NCI-H345 treated with DMSO at 0.1 percent for 48 hours (cell line): ENCODE results near the gene HS3ST6.
"Not testable (repeated sequence)": the region's sequence is repeated elsewhere in the genome, so short reads cannot be mapped to it uniquely, and the experiment has no call there.

Experiments
- DNase-seq: peaks from one replicate; lab custom pipeline; 2025; ENCODE audit not compliant: unreplicated experiment; lab: John Stamatoyannopoulos, UW

Gene HS3ST6

DNA sequence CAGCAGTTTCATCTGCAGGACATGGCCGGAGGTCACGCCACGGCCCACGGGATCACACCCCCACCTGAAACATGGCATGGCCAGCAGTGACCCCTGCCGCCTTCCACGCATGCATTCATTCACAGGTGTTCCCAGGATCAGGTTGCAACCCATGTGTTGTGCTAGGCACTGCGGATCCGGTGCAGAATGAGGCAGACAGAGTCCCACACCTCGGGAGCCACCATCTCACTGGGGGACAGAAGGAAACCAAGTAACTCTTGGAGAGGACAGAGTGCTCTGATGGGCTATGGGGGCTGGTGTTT lies 29.1 kb upstream of the HS3ST6 start:
- no peak for DNase-seq

DNA sequence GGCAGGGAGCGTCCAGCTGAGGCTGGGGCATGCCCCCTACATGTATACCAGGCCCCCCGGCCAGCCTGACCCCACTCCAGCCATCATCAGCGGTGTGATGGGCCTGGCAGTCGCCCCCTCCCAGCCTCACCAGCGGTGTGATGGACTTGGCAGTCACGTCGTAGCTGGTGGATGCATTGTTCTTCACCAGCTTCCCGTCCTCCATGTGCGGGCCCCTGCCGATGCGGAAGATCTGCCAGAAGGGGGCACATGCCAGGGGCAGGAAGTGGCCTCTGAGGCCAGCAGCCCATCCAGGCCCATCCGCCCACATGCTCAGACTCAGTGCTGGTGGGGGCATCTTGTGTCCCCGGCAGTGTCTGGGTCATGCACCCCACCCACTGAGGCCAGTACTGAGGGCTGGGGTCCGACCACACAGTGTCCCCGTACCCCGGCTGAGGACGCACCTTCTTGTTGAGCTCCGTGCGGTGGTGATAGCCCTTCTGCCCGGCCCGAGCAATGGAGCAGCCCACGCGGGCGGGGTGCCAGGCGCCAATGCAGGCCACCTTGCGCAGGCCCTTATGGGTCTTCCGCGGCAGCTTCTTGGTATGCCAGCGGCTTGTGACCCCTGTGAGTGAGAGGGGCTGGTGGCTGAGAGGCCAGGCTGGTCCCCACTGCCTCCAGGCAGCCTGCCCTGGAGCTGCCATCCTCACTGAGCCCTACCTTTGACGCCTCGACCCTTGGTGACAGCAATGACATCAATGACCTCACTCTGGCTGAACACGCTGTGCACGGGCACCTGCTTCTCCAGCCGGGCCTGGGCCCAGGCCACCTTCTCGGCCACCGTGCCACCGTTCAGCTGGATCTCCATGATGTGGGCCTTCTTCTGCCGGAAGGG lies 28.5 kb upstream of the HS3ST6 start:
- DNase-seq: no peak

DNA sequence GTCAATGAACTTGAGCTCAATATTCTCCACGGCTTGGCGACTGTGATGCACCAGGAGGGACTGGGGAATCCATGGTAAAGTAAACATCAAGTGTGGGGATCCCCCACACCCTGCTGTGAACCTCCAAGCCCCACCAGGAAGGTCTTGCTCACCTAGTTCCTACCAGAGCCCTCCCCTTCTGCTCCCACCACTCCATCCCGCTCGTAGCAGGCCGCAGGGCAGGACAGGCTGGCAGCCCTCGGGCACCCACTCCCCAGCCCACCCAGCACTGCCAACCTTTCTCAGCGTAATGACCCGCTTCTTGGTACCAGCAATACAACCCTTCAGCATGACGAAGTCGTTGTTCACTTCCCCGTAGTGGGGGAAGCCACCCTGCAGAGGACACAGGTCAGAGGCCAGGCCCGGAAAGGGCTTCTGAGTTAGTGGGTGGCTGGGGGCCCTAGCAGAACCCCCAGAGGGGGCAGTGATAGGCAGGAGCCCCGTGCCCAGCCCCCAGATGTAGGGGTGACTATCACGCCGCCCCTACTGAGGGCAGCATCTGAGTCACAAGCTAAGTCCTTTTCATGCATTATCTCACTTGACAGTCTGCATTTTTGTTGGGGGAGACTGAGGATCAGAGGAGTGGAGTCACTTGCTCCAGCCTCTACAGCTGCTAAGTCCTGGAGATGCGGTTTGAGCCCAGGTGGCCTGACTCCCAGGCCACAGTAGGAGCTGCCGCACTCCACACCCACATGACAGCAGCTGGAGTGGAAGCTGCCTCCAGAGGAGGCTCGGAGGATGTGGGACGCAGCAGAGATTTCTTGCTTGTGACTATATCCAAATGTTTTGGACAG lies 27.6 kb upstream of the HS3ST6 start:
- no peak for DNase-seq

DNA sequence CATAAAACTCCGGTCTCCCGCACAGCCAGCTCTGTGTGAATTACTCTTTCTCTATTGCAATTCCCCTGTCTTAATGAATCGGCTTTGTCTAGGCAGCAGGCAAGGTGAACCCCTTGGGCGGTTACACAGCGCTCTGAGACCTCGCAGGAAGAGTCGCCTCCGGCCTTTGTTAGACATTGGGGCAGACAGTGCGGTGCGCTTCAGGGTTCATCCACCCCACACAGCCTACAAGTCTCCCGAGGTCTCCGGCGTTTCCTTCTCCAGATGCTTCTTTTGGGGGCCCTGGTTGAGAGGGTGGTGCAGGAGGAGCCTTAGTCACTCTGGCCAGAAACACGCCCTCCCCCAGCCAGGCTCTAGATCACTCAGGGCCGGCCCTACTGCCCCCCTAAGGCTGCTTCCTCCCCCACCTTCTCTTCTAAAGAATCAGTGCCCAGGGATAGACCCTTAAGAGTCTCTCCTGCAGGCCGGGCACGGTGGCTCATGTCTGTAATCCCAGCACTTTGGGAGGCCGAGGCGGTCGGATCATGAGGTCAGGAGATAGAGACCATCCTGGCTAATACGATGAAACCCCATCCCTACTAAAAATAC lies 26.5 kb upstream of the HS3ST6 start:
- no peak for DNase-seq

DNA sequence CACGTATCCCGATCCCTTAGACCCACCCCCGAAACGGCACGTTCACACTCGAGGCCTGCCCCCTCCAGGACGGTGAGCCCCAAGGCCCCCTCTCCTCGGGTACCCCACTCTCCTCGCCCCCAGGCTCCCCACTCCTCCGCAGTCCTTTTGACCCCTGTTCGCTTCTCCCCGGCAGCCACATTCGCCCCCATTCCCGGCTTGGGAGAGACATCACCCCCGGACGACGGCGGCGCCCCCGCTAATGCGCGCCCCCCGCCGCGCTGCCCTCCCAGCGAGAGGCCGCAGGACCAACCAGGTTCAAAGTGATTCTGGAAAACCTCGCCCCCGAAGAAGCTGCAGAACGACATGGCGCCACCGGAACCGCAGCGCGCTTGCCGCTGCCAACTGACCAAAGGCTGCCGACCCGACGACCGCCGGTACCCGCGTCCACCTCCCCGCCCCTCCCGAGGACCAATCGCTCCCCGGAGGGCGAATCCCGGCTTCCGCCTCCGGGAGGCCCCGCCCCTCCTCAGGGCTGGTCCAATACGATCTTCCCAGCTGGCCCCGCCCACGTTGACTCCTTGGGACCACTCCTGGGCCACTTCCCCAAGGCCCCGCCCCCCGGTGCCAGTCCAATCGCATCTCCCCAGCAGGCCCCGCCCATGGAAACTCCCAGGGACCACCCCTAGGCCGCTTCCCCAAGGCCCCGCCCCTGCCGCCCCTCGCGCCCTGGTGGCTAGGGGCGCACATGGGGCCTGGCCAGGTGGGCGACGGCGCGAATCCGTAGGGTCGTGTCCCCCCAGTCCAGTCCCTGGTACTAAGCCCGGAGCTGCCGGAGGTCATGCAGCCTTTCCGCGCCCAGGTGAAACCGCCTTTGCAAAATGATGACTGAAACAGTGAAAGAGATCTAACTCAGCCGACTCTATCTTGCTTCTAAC lies 24.9 kb upstream of the HS3ST6 start, which contains the start of gene MSRB1:
MSRB1 (minus strand) TSS at position 390 of the 917 bp plus-strand sequence; CDS start at position 347, 43 bp downstream.
- DNase-seq: peak; percentile 97

DNA sequence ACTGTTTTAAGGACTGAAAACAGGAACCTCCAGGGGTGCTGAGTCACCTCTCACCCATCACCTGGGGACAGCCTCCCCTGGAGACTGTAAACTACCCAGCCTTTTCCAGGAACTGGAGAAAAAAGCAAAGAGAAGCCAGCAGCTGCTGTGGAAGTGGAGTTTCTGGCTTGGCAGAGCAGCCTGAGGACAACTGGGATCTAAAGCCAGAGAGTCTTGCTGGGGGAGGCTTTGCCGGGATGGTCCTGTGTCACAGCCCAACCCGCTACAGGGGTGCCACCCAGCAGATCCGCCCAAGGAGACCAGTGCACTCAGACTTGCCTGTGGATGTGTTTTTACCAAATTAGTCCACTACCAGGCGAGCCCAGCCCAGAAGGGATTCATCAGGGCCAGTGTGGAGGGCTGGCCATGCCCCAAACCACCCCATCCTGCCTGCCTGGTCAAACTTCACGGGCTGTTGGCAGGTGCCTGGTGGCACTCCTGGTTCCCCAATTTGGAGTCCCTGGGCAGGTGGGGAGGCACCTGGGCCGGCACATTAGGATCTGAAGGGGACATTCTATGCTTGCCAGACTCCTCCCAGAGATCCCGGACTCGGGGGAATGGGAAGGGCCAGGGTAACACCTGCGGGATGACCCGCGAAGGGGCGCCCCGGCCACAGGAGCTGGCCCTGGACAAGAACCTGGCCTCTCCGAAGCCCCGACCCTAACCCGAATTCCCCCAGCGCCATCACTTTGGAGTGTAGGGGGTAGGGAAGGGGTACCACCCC lies 24.0 kb upstream of the HS3ST6 start:
- no peak for DNase-seq

DNA sequence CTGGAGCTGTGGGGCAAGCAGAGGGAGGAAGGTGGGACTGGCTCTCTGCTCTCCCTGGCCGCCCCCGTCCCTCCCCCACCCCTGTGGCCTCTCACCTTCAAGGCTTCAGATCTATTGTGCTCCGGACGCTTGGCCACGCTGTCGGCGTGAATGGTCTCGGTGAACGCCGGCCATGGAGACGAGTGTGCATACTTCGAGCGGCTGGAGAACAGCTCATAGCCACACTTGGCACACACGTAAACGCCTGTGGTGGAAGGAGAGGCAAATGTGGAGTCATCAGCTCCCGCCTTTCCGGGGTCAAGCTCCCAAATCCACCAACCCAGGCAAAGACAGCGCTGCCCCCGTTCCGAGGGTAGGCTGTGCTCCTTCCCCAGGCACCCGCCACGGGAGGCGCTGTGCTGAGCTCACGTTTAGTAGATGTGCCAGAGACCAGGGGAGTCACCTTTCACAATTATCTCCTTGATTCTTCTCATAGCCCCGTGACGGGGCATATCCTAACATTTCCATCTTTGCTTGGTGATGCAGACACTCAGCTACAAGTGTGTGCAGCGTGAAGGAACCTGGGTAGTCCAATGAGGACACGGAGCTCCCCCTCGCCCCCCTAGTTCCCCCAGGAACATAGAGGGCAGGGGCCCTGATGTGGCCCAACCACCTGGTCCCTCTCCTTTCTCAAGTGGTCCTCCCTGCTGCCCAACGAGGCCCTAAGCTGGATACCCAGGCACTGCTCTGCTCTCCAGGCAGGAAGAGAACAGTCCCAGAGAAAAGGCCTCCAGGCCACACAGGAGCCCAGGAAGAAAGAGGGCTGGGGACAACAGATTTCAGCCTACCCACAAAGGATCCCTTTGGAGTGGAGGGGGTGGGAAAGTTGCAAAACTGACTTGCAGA lies 23.2 kb upstream of the HS3ST6 start:
- no peak for DNase-seq

DNA sequence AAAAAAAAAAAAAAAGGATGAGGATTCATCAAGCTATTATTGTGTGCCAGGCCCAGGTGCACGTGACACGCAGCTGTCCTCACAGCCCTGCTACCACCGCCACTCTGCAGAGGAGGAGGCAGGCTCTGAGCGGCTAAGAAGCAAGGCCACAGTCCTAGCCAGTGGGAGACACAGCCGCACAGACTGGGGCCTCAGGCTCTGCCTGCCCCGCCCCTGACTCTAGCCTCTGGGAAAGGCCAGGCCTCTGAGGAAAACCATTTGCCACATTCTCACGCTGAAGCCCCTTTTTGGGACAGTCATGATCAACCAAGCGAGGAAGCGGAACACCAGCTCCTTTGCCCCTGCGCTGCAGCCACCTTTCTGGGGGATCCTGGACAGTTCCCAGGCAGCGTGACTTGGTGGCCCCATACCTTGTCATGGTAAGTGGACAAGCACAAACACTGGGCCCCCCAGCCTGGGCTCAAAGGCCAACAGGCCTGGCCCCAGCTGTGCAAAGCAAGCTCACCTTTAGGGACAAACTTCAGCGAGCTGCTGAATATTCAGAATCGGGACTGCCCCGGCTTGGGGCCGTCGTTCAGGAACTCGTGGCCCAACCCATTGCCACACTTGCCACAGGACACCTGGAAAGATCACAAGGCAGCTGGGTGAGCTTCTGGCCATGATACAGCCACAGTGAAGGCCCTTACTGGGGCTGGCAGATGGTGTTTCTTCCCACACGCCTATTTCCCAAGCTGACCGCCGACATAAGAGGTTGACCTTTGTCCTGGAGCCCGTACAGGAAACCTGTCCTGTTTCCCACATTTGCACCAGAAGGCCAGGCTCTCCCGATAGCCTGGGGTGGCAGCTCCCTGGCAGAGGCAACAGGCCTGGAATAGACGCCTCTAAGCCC lies 22.3 kb upstream of the HS3ST6 start:
- no peak for DNase-seq

DNA sequence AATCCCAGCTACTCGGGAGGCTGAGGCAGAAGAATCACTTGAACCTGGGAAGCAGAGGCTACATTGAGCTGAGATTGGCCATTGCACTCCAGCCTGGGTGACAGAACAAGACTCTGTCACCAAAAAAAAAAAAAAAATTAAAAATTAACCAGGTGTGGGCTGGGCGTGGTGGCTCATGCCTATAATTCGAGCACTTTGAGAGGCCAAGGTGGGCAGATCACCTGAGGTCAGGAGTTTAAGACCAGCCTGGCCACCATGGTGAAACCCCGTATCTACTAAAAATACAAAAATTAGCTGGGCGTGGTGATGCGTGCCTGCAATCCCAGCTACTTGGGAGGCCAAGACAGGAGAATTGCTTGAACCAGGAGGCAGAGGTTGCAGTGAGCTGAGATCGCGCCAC lies 21.6 kb upstream of the HS3ST6 start:
- not testable (repeated sequence) for DNase-seq

DNA sequence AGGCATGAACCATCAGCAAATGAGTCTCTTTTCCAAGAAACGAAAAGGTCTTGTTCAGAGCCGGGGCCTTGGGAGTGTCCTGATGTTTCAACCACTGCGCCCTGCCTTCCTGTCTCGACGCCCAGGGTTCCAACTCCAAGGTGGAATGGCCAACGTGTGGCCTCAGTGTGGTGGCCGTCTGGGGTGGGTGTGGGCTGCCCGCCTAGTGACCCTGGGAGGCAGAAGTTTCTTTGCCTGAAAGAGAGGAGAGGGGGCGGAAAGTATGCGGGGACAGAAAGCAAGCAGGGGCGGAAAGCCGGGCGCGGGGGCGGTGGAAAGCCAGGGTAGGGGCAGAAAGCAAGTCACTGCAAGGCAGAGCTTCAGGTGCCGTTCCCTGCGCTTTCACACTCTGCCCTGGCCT lies 20.7 kb upstream of the HS3ST6 start:
- DNase-seq: no peak

DNA sequence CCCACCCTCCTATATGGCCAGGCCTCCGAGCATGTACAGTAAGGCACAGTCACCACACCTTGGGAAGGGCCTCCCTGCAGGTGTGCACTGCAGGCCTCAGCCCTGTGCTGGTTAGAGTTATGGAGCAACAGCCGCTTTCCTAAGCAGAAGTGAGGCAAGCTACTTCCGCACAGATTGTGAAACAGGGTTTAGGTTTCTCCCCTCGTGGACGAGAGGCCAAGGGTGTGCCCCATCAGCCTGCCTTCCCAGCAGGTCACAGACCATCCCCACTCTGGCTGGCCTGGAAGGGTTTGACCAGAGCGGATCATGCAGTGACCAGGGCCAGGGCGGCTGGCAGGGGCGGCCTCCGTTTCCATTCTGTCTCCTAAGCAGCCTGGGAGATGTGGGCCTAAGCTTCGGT lies 20.1 kb upstream of the HS3ST6 start:
- DNase-seq: no peak

DNA sequence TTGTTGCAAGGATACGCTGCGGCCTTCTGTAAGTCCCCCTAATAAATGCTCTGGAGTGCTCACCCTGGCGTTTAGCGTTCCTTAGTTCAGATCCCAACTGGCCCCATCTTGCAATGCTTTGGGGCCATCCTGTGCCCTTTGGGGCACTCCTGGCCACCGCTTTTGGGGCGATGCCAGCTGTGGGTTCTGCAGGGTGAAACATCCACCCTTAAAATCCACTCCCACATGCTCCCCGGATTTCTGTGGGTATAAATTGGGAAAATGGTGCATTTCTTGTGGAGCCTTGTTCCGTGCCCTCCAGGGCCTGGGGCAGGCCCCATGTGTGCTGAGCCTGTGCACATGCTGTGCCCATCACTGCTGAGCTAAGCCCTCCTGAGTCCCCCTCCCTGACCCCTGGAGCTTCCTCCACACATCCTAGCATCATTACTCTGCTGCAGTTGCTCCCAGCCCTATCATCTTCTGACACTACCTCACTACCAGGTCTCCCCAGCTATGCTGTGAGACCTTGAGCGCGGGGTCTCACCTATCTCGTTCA lies 18.8 kb upstream of the HS3ST6 start:
- no peak for DNase-seq

DNA sequence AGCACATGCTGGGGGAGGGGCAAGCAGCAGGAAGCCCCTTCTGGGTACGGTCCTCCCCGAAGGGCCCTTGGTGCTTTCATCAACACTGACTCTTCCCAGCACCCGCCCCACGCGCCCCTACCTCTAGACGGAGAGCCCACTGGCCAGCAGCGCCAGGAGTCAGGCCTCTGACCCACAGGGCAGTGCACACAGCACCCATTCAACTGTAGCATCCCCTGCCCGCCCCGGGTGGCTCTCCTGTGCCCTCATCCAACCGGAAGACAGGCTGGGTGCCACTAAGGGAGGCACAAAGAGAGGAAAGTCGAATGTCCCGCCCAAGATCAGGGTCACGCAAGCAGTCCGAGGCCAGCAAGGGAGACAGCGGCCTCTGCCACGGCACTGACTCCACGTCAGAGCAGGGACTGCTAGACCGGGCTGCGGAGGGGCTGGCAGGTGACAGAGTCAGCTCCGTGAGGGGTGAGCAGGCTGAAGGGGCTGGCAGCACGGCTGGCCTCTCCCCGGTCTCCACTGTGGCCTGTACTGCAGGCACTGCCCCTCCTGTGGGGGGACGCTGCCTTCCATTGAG lies 15.0 kb upstream of the HS3ST6 start:
- no peak for DNase-seq

DNA sequence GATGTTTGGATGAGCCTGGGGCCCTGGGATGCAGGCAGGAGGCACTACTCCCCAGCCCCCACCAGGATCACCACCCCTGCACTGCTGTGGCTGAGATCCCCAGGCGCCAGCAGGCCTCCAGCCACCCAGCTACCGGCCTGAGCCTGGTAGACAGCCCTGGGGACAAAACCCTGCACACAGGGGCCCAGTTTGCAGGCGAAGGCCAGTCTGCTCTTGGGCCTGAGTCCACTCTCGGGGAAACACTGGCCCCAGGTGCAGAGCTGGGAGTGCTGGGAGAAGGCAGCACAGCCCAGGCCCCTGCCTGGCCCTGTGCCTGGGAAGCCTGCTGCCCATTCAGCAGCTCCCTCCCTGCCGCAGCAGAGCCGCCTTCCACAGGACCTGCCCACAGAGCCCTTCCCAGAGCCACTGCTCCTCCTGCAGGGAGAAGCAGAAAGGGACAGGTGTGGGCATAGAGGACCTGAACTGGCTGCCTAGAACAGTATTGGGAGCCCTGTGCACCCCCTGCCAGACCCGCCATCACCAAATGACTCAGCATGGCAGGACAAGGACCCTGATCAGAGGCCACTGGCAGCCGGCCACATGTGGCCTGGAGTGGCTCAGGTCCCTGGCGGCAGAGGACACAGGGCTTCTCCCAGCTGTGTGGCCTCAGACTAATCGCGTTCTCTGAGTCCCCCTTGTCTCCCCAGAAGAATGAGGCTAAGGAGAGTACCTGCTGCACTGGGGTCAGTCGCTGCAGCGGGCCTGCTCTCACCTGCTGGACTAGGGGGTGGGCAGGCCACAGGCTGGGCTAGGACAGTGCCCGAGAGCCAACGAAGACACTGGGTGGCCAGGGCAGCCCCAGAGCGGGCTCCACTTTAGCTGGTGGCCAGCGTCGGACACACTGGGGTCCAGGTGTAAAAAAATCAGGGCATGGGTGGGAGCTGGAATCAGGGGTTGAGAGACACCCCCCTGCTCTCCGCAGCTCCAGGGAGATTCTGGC lies 14.1 kb upstream of the HS3ST6 start:
- DNase-seq: no peak

DNA sequence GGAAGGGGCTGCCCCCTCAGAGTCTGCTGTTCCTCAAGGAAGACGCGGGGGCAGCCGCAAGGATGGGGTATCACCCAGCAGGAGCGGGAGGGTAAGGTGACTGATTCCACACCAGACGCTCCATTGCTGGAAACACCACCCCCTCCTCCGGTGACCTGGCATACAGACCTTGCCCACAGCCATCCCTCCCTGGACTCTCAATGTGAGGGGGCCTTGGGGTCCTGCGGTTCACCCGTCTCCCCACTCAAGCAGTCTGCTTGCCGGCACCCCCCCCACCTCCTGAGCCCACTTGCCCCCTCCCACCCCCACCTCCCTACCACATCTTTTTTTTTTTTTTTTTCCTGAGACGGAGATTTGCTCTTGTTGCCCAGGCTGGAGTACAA lies 12.1 kb upstream of the HS3ST6 start:
- DNase-seq: no peak

DNA sequence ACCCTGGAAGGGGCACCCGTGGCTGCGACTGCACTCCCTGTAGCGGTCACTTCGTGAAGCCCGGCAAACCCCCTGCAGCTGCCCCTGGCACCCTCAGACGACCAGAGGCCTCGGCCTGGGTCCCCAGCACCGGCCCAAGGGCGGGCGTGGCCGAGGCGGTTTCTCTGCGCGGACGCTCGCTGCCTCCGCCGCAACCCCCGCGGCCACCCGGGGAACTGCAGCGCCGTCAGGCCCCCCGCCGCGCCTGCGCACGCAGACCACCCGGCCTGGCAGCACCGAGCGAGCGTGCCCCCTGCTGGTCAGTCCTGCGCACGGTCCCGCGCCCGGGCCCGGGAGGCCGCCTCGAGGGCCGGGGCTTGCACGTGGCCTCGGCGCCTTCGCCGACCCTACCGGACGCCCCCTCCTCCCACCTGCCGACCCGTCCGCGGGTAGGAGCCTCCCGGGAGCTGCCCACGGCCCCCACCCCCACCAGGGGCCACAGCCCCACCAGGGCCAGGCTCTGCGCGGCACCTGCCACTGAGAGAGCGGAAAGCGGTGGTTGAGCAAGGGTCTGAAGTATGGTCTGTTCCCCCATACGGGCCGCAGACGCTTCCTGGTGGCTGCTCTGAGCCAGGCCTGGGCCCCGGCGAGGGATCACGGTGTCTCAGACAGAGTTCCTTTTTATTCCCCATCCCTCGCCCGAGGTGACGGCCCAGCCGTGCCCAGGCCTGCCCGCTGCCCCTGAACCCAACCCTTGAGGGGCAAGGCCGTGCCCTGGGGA lies 11.5 kb upstream of the HS3ST6 start:
- DNase-seq: peak; percentile 65
